C4-2B (cell line): ENCODE data around the gene SIK1.
"Not testable (repeated sequence)": the region's sequence is repeated elsewhere in the genome, so short reads cannot be mapped to it uniquely, and the experiment has no call there.

Experiments
- ZFX ChIP-seq: fragments of 450-650 bp; IDR thresholded peaks from 2 replicates; pipeline ENCODE4 v1.6.1; 2017
- TF ChIP-seq, protein P1 (sequence below): fragments of 450-650 bp; conservative IDR thresholded peaks from 2 replicates; pipeline ENCODE4 v1.5.1; 2017; ENCODE audit warnings: mild to moderate bottlenecking

DNA sequence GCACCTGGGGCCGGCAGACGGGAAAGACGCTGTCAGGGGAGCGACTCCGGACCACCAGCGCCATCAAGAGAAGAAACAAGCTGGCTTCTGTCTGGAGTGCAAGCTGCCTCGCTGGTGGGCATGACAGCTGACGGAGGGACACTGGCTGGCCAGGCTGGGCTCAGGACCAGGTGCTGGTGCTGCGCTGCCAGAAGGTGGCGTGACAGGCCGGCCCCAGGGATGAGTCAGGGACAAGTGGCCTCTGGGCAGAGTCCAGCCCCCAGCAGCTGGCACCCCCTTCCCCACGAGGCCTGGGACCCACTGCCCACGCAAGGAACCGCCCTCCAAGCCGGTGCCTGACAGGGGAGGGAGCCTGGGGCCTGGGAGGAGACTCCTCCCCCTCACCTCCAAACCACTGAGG lies 7.5 kb downstream of the SIK1 start:
- TF ChIP-seq, protein P1, sequence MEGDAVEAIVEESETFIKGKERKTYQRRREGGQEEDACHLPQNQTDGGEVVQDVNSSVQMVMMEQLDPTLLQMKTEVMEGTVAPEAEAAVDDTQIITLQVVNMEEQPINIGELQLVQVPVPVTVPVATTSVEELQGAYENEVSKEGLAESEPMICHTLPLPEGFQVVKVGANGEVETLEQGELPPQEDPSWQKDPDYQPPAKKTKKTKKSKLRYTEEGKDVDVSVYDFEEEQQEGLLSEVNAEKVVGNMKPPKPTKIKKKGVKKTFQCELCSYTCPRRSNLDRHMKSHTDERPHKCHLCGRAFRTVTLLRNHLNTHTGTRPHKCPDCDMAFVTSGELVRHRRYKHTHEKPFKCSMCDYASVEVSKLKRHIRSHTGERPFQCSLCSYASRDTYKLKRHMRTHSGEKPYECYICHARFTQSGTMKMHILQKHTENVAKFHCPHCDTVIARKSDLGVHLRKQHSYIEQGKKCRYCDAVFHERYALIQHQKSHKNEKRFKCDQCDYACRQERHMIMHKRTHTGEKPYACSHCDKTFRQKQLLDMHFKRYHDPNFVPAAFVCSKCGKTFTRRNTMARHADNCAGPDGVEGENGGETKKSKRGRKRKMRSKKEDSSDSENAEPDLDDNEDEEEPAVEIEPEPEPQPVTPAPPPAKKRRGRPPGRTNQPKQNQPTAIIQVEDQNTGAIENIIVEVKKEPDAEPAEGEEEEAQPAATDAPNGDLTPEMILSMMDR, result not testable (repeated sequence)
- TF ChIP-seq ZFX, result not testable (repeated sequence)
